GM06990 (cell line): ENCODE results near the gene TMEM52.

Experiments
- DNase-seq: peaks from one replicate; pipeline ENCODE4 v3.0.0-alpha.2; 2011; ENCODE audit not compliant: insufficient read length; ENCODE audit errors: extremely low read depth
- H3K27me3 ChIP-seq: replicated peaks from 2 replicates; pipeline ENCODE4 v1.6.0; 2011; ENCODE audit warnings: low read length; ENCODE audit not compliant: control insufficient read depth, insufficient read depth
- H3K36me3 ChIP-seq: 2 replicates; pipeline ENCODE4 v1.5.1; 2011; ENCODE audit warnings: low read length; ENCODE audit not compliant: control insufficient read depth, insufficient read depth
- H3K4me3 ChIP-seq: replicated peaks from 2 replicates; pipeline ENCODE4 v1.5.1; 2011; ENCODE audit warnings: low read depth, mild to moderate bottlenecking, control low read depth, low read length
- CTCF ChIP-seq: IDR thresholded peaks from 2 replicates; pipeline ENCODE4 v1.5.1; 2011; ENCODE audit warnings: low read length, control low read depth, mild to moderate bottlenecking, inconsistent platforms; ENCODE audit not compliant: insufficient read depth, poor library complexity, severe bottlenecking

The TMEM52 gene

DNA sequence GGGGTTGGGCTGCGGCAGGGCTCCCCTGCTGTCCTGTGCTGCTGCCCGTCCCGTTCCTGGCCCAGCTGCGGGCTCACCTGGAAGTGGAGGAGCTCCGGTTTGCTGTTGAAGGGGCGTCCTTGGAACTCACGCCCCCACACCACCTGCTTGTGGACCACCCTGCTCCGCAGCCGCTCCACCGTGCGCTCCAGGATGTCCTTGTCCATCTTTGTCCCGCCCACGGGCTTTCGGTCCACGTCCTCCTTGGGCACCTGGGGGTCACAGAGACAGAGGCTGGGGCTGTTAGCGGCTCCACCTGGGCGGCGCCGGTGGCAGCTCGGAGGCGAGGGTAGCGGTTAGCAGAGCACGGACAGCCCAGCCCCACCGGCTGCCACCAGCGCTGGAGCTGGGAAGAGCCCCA lies 45.7 kb upstream of the TMEM52 start:
- no peak overlapping the region for H3K4me3 ChIP-seq
- DNase-seq, result no peak
- no peaks in the 10 kb centered on the region; the same call in 1 of the 2 replicates for H3K27me3 ChIP-seq
- TF ChIP-seq CTCF, result no peak
- no peaks in the 10 kb centered on the region for H3K36me3 ChIP-seq

- DNase-seq, result no peak
- Histone ChIP-seq H3K4me3 (no peak overlapping the region), H3K27me3 (no peaks in the 10 kb centered on the region; the same call in 1 of the 2 replicates), H3K36me3 (no peaks in the 10 kb centered on the region)
- TF ChIP-seq CTCF, result no peak
These were observed 44.5 kb upstream of the TMEM52 start for GRCh38 chr1:1963570-1963969.

DNA sequence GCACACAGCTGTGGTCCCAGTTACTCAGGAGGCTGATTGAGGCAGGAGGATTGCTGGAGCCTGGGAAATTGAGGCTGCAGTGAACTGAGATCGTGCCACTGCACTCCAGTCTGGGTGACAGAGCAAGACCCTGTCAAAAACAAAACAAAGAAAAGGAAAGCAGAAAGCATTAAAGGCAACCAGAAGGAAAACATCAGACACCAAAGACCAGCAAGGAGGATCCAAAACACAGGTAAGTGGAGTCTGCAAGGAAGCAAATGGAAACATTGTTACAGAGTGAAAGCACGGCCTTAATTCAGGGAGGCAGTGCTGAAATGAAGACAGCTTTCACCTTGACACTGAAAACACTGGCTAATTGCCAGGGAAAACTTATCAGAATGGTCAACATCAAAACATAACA lies 43.7 kb upstream of the TMEM52 start:
- no peak for DNase-seq
- Histone ChIP-seq H3K27me3 (peaks cover 1% of the 10 kb centered on the region; the same call in 1 of the 2 replicates), H3K36me3 (no peaks in the 10 kb centered on the region), H3K4me3 (no peak overlapping the region)
- no peak for TF ChIP-seq CTCF

DNA sequence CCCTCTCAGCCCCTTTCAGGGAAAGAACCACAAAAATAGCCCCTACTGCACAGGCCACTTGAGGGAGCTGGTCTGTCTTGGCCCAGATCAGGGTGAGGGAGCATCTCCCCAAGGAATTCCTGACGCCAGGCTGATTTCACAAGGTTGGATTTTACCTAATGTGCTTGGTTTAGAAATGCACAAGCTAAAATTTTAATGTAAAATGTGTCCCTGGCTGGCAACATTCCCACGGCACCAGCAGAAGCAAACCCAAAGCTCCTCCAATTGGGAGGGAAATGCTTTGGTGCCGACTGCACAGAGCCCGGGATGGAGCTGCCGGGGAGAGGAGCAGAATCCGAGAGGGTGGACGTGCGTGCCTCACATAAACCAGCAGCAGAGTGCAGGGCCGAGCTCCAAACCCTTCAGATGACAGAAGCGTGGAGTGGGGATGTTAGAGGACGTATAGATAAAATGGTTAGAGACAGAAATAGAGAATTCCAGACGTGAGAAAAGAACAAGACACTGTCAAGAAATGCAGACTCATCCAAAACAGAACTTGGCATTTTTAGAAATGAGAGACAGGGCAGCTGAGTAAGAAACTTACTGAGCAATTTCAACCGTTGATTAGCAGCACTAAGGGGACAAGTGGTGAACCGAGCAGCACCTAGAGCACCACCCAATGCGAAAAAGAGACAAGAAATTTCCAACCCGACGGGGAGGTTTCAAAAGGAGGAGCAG lies 41.6 kb upstream of the TMEM52 start:
- H3K4me3 ChIP-seq, result no peak overlapping the region
- no peak for TF ChIP-seq CTCF

DNA sequence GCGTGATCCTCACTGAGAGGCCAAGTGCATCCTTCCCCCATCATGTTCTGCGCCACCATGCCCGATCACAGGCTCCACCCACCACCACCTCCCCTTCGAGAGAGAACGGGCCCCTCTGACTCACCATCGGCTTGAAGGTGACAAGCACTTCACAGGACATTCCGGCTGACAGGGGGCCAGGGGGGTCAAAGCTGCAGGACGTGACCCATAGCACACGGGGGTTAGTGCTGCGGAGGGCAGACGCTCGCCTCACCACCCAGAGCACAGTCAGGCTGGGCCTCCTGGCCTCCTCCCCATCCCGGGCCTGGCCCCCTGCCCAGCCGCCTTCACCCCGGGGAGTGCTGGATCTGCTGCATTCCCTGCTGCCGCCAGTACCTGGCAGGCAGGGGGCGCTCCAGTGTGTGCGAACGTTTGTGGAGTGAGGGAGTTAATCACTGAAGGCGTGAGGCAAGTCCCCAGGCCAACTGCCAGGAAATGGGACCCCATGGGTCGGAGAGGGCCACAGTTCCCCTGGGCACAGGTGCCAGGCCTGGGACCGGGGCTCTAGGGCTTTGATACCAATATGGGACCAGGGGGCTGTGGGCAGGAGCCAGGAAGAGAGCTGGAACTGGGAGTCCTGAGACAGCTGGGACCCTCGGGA lies 40.9 kb upstream of the TMEM52 start:
- peaks cover 1% of the 10 kb centered on the region; the same call in 1 of the 2 replicates for H3K27me3 ChIP-seq
- TF ChIP-seq CTCF, result peak; percentile 80
- H3K4me3 ChIP-seq, result no peak overlapping the region
- no peaks in the 10 kb centered on the region for H3K36me3 ChIP-seq
- peak; percentile 45 for DNase-seq

More for the DNA sequence above, 41.6 kb upstream of the TMEM52 start:
- no peak for DNase-seq
- H3K27me3 ChIP-seq, result peaks cover 1% of the 10 kb centered on the region; the same call in 1 of the 2 replicates
- H3K36me3 ChIP-seq, result no peaks in the 10 kb centered on the region

GRCh38 chr1:1959459-1959839 lies 40.4 kb upstream of the TMEM52 start:
- no peak for TF ChIP-seq CTCF
- H3K36me3 ChIP-seq, result no peaks in the 10 kb centered on the region
- H3K4me3 ChIP-seq, result no peak overlapping the region
- no peak for DNase-seq
- H3K27me3 ChIP-seq, result peaks cover 1% of the 10 kb centered on the region; the same call in 1 of the 2 replicates
